Astrocyte of the cerebellum (primary cell): Measurements from ENCODE around the gene CNGA1.

Source experiments
- DNase-seq: peaks from one replicate; pipeline ENCODE4 v3.0.0-alpha.2; 2011; ENCODE audit warnings: low read depth
- H3K4me3 ChIP-seq: 2 replicates; pipeline ENCODE4 v1.5.1; 2011; ENCODE audit warnings: mild to moderate bottlenecking, low read depth, low read length, moderate library complexity
- in situ Hi-C: cut with HindIII; loops from 2 replicates; pipeline ENCODE4 v1.10.0; 2017; ENCODE audit warnings: low sequenced_read_pairs
- TF ChIP-seq, protein P1 (sequence below): IDR thresholded peaks from 2 replicates; pipeline ENCODE4 v1.5.1; 2012; ENCODE audit warnings: low read length, low read depth, moderate library complexity, mild to moderate bottlenecking; ENCODE audit errors: missing control alignments

Gene CNGA1

GRCh38 chr4:48041535-48042137, 25.2 kb upstream of the CNGA1 start:
- no peak overlapping the region for H3K4me3 ChIP-seq
- TF ChIP-seq, protein P1, sequence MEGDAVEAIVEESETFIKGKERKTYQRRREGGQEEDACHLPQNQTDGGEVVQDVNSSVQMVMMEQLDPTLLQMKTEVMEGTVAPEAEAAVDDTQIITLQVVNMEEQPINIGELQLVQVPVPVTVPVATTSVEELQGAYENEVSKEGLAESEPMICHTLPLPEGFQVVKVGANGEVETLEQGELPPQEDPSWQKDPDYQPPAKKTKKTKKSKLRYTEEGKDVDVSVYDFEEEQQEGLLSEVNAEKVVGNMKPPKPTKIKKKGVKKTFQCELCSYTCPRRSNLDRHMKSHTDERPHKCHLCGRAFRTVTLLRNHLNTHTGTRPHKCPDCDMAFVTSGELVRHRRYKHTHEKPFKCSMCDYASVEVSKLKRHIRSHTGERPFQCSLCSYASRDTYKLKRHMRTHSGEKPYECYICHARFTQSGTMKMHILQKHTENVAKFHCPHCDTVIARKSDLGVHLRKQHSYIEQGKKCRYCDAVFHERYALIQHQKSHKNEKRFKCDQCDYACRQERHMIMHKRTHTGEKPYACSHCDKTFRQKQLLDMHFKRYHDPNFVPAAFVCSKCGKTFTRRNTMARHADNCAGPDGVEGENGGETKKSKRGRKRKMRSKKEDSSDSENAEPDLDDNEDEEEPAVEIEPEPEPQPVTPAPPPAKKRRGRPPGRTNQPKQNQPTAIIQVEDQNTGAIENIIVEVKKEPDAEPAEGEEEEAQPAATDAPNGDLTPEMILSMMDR = no peak
- DNase-seq = no peak
- in situ Hi-C loops = no loop called here

DNA sequence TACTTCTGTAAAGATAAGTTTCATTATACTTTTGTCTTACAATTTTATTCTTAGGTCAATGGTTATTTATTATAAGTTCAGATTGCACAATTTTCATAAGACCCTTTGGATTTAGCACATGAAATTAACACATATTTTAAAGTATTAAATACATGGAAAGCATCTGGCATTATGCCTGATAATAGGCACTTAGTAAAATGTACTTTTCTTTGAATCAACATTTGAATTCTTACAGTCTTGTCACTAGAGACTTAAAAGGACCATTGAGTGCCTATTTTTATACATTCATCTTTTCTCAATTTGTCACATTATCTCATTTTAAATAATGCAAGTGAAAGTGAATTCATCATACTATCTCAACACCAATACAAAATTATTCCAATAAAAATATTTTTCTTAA, 23.1 kb upstream of the CNGA1 start:
- DNase-seq = no peak
- H3K4me3 ChIP-seq = no peak overlapping the region
- in situ Hi-C loops = no loop called here
- TF ChIP-seq, protein P1 = no peak

DNA sequence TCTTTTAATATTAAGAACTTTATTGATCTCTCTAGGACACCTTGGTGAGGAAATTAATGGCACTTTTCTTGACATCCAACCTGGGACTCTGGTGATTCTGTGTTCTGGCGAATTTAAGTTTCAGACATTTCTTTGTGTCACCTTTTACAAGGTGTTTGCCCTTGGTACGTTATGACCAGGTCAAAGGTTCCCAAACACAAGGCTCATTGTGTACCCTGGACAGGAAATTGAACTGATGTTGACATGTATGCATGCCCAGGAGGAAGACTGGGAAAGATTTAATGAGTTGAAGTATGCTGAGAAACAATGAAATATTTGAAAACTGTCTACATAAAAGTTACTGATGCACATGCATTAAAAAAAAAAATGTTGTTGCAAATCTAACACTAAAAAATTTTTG, 22.2 kb upstream of the CNGA1 start:
- no peak overlapping the region for H3K4me3 ChIP-seq
- no peak for DNase-seq
- in situ Hi-C loops = no loop called here
- TF ChIP-seq, protein P1 = no peak

DNA sequence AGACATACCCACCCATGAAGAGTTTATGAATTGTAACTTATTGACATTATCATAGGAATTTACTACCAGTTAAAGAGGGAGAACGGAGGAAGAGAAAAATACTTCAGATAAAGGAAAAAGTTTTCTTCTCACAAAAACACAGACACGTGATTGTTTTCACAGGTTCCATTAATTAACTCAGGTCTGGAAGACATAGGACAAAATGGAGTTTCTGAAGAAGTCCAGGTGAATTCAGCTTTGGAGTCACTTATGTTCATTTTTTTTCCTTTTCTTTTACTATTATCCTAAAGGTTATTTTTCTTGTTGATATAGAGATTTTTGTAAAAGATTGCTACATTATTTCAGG, 20.6 kb upstream of the CNGA1 start:
- DNase-seq = no peak
- no peak overlapping the region for H3K4me3 ChIP-seq
- TF ChIP-seq, protein P1 = no peak
- in situ Hi-C loops = no loop called here

DNA sequence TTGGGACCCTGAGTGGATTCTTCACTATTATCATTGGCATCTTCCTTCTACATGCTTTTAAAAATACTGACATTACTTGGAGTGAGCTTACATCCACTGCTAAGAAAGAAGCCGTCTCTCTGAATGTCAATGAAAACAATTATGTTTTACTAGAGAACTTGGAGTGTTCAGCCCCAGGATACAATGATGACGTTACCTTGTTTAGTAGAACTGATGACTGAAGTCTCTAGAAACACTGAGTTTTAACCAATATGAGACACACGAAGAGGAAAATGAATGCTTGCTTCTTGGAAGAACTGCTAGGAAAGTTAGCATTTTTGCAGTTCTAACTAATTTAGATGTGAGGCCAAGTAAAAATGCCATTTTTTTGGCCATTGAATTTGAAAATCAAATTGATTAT, 19.5 kb upstream of the CNGA1 start:
- H3K4me3 ChIP-seq = no peak overlapping the region
- no peak for DNase-seq
- TF ChIP-seq, protein P1 = no peak
- in situ Hi-C loops = no loop called here

- DNase-seq = no peak
- in situ Hi-C loops = no loop called here
- no peak overlapping the region for H3K4me3 ChIP-seq
- TF ChIP-seq, protein P1 = peak; percentile 62
These were observed 17.4 kb upstream of the CNGA1 start for GRCh38 chr4:48033825-48034413.
